ENCODE measurements around the gene SNED1. TPM values are rescaled to one million over a fixed set of nuclear protein-coding genes. Genes with fewer than 3 reads are reported as not detected.

Gene SNED1
- total and polyA plus RNA-seq, 2 experiments from 2014 or later = 6.1 to 29.4 TPM

DNA sequence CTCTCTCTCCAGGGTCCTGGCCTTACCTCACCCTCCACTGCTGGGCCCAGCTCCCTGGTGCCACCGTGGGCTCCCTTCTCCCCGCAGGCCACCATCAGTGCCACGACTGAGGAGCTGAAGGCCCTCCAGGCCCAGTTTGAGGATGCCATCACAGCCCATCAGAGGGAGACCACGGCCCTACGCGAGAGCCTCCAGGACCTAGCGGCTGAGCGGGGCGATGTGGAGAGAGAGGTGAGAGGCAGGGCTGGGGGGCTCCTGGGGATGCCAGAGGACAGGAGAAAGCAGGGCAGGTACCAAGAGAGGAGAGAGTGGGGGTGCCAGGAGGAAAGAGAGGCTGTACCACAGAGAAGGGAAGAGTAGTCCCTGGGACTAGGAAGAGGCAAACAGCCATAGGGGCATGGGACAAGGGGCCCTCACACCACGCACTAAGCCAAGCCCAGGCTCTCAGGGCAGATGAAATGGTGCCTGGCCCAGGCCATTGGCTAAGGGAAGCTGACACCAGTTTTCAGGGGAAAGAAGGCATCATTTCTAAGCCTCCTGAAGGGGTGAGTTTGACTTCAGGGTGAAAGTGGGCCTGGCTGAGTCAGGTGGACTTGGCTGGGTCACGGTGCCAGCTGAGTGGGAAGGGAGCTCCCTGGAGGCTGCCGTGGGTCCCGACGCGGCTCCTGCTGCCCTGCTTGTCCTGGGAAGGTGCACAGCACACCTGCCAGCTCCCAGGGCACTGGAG is 39.0 kb upstream of the SNED1 start:
- no peak overlapping the region for H3K9ac ChIP-seq
- no peak overlapping the region for H3K4me2 ChIP-seq (ENCODE audit: unreplicated experiment)
- no peak overlapping the region for H2AFZ ChIP-seq
- no peak overlapping the region for H3K4me3 ChIP-seq
- H3K36me3 ChIP-seq (ENCODE audit: low read depth) = no peaks in the 10 kb centered on the region
- H3K27ac ChIP-seq = no peak overlapping the region
- in situ Hi-C loops (cut with MboI) = no loop called here
- H3K27me3 ChIP-seq (replicated peaks; ENCODE audit: insufficient read depth) = no peaks in the 10 kb centered on the region
- no peaks in the 10 kb centered on the region for H3K79me2 ChIP-seq (ENCODE audit: insufficient read depth)
- H3K9me2 ChIP-seq (ENCODE audit: insufficient read depth) = no peaks in the 10 kb centered on the region
- no peak for DNase-seq
- no peaks in the 10 kb centered on the region for H3F3A ChIP-seq (ENCODE audit: insufficient read depth)
- WGBS, 2 experiments (ENCODE audit: low coverage in 1 of 2, low lambda C conversion rate in 2 of 2, missing lambda C conversion rate in 2 of 2) = 94 to 97% methylated on average over 13 to 15 of the region's 15 CpGs
- H3K9me3 ChIP-seq (ENCODE audit: low read depth) = no peaks in the 10 kb centered on the region
- TF ChIP-seq EZH2 (IDR thresholded peaks at IDR 0.05; ENCODE audit: insufficient read depth, poor library complexity, severe bottlenecking) (no peak), EZH2phosphoT487 (IDR thresholded peaks at IDR 0.05; ENCODE audit: insufficient read depth, low read depth) (no peak)
- H4K20me1 ChIP-seq (ENCODE audit: insufficient read depth) = no peaks in the 10 kb centered on the region
- H3K4me1 ChIP-seq (ENCODE audit: insufficient read depth) = peaks cover 14% of the 10 kb centered on the region; the same call in 1 of the 2 replicates

DNA sequence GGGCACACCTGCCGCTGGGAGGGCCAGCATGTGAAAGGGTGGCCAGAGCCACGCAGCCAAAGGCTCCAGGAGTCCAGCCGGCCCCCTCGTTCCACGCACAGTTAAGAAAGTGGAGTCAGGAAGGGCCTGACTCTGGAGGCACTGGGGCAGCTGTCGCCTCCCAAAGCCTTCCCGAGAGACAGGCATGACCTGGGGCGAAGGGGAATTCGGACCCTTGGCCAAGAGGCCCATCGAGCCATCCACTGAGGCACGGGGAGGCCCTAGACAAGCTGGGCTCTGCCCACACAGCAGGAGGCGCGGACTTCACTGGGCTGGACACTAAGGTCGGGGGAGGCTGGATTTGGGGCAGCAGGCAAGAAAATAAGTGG is 38.5 kb upstream of the SNED1 start:
- no peaks in the 10 kb centered on the region for H3K9me2 ChIP-seq (ENCODE audit: insufficient read depth)
- H3F3A ChIP-seq (ENCODE audit: insufficient read depth) = no peaks in the 10 kb centered on the region
- DNase-seq = no peak
- peaks cover 14% of the 10 kb centered on the region; the same call in 1 of the 2 replicates for H3K4me1 ChIP-seq (ENCODE audit: insufficient read depth)
- H3K4me2 ChIP-seq (ENCODE audit: unreplicated experiment) = no peak overlapping the region
- no peaks in the 10 kb centered on the region for H3K27me3 ChIP-seq (replicated peaks; ENCODE audit: insufficient read depth)
- H3K27ac ChIP-seq = no peak overlapping the region
- TF ChIP-seq EZH2 (IDR thresholded peaks at IDR 0.05; ENCODE audit: insufficient read depth, poor library complexity, severe bottlenecking) = no peak
- TF ChIP-seq EZH2phosphoT487 (IDR thresholded peaks at IDR 0.05; ENCODE audit: insufficient read depth, low read depth) = no peak
- no peaks in the 10 kb centered on the region for H3K36me3 ChIP-seq (ENCODE audit: low read depth)
- 92 to 95% methylated on average over 12 to 14 of the region's 14 CpGs for WGBS, 2 experiments (ENCODE audit: low coverage in 1 of 2, low lambda C conversion rate in 2 of 2, missing lambda C conversion rate in 2 of 2)
- H3K79me2 ChIP-seq (ENCODE audit: insufficient read depth) = no peaks in the 10 kb centered on the region
- no peaks in the 10 kb centered on the region for H4K20me1 ChIP-seq (ENCODE audit: insufficient read depth)
- H3K9ac ChIP-seq = no peak overlapping the region
- H3K4me3 ChIP-seq = no peak overlapping the region
- H2AFZ ChIP-seq = no peak overlapping the region
- no peaks in the 10 kb centered on the region for H3K9me3 ChIP-seq (ENCODE audit: low read depth)
- in situ Hi-C loops (cut with MboI) = no loop called here

DNA sequence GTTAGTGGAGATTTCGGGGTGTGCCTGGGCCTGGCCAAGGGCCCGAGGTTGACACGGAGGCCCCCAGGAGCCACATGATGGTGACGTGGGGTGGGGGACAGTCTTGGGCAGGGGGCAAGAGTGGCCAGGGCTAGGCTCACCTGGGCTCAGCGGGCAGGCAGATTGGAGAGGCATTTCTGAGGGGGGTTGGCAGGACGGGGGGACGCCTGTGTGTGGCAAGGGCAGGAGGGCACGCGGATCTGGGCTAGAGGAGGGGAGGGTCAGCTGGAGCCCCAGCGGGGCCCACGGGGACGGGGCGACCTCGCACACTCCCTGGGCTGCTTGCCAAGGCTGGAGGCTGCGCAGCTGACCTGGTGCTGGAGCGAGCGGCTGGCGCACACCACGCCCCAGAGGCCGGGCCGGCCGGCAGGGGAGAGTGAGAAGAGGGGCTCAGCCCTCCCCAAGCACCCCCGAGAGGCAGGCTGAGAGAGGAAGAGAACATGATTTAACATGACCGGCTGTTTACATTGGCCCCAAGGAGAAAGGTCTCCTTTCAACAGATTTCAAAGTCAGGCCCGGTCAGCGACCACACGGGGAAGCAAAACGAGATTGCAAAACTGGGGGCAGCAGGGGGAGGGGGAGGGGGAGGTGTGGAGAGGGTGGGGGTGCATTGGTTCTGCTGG is 38.0 kb upstream of the SNED1 start:
- H3K36me3 ChIP-seq (ENCODE audit: low read depth) = no peaks in the 10 kb centered on the region
- no peaks in the 10 kb centered on the region for H4K20me1 ChIP-seq (ENCODE audit: insufficient read depth)
- peaks cover 14% of the 10 kb centered on the region; the same call in 1 of the 2 replicates for H3K4me1 ChIP-seq (ENCODE audit: insufficient read depth)
- no peak overlapping the region for H3K4me2 ChIP-seq (ENCODE audit: unreplicated experiment)
- H3K4me3 ChIP-seq = no peak overlapping the region
- H3K9me2 ChIP-seq (ENCODE audit: insufficient read depth) = no peaks in the 10 kb centered on the region
- no peak for TF ChIP-seq EZH2phosphoT487 (IDR thresholded peaks at IDR 0.05; ENCODE audit: insufficient read depth, low read depth)
- TF ChIP-seq EZH2 (IDR thresholded peaks at IDR 0.05; ENCODE audit: insufficient read depth, poor library complexity, severe bottlenecking) = no peak
- H3F3A ChIP-seq (ENCODE audit: insufficient read depth) = no peaks in the 10 kb centered on the region
- no peaks in the 10 kb centered on the region for H3K79me2 ChIP-seq (ENCODE audit: insufficient read depth)
- H3K27me3 ChIP-seq (replicated peaks; ENCODE audit: insufficient read depth) = no peaks in the 10 kb centered on the region
- no peak overlapping the region for H2AFZ ChIP-seq
- no peak for DNase-seq
- WGBS, 2 experiments (ENCODE audit: low coverage in 1 of 2, low lambda C conversion rate in 2 of 2, missing lambda C conversion rate in 2 of 2) = 47 to 57% methylated on average over 16 to 28 of the region's 28 CpGs
- H3K27ac ChIP-seq = no peak overlapping the region
- H3K9ac ChIP-seq = no peak overlapping the region
- in situ Hi-C loops (cut with MboI) = no loop called here
- no peaks in the 10 kb centered on the region for H3K9me3 ChIP-seq (ENCODE audit: low read depth)

DNA sequence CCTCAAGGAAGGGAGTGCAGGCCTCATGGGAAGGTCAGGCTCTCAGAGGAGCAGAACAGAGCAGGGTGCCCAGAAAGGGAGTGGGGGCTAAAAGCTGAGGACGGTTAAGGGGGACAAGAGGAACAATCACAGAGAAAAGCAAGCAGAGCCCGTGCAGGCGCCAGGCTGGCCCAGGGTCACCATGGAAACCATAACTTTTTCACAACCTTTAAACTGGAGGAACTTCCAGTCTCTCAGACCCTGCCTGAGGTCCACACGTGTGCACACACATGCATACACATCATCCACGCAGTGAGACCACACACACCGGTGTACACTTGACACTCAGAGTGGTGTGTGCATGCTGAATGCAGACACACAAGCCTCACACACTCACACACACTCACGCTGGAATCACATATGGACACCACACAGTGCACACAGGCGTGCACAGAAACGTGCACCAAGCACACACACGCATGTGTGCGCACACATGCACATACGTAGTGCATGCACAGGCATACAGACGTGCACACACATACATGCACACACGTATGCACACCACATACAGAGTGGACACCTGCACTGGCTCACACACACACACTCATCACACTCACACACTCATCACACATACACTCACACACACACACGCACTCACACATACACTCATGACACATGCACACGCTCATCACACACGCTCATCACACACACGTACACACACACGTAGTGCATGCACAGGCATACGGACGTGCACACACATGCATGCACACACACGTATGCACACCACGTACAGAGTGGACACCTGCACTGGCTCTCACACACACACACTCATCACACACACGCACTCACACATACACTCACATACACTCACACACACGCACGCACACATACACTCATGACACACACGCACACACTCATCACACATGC is 37.2 kb upstream of the SNED1 start:
- Histone ChIP-seq H3K4me1 (ENCODE audit: insufficient read depth) (peaks cover 14% of the 10 kb centered on the region; the same call in 1 of the 2 replicates), H3K4me2 (ENCODE audit: unreplicated experiment) (no peak overlapping the region), H3K79me2 (ENCODE audit: insufficient read depth) (no peaks in the 10 kb centered on the region), H3K4me3 (no peak overlapping the region), H3K9me2 (ENCODE audit: insufficient read depth) (no peaks in the 10 kb centered on the region), H3K27ac (no peak overlapping the region), H3K9me3 (ENCODE audit: low read depth) (no peaks in the 10 kb centered on the region), H3K27me3 (replicated peaks; ENCODE audit: insufficient read depth) (no peaks in the 10 kb centered on the region), H3K36me3 (ENCODE audit: low read depth) (no peaks in the 10 kb centered on the region), H3F3A (ENCODE audit: insufficient read depth) (no peaks in the 10 kb centered on the region), H4K20me1 (ENCODE audit: insufficient read depth) (no peaks in the 10 kb centered on the region), H3K9ac (no peak overlapping the region), H2AFZ (no peak overlapping the region)
- in situ Hi-C loops (cut with MboI) = no loop called here
- WGBS, 2 experiments (ENCODE audit: low coverage in 1 of 2, low lambda C conversion rate in 2 of 2, missing lambda C conversion rate in 2 of 2) = 75 to 78% methylated on average over 26 to 27 of the region's 27 CpGs
- TF ChIP-seq EZH2 (IDR thresholded peaks at IDR 0.05; ENCODE audit: insufficient read depth, poor library complexity, severe bottlenecking) (no peak), EZH2phosphoT487 (IDR thresholded peaks at IDR 0.05; ENCODE audit: insufficient read depth, low read depth) (no peak)
- DNase-seq = no peak

All from GM23248 (cell line).